Endothelial cell of umbilical vein (primary cell): ENCODE results near the gene COL26A1. TPM values are rescaled to one million over a fixed set of nuclear protein-coding genes. Genes with fewer than 3 reads are reported as not detected.

Source experiments
- BruUV-seq: library from RNA; stranded (reverse); fragments of 400-500 nt; replicated peaks from 2 replicates; lab custom pipeline; 2021; lab: Mats Ljungman, UMichigan
- CTCF ChIA-PET: fragments of 300-600, 350-600 bp; sonication (Branson Sonifier 250); formaldehyde crosslinking; loops from one replicate; lab custom pipeline; 2021; ENCODE audit warnings: antibody characterized with exemption, inconsistent platforms; lab: Charles Lee
- POLR2A ChIA-PET: fragments of 300-600, 350-600 bp; sonication (Branson Sonifier 250); formaldehyde crosslinking; loops from one replicate; lab custom pipeline; 2021; ENCODE audit warnings: antibody characterized with exemption, inconsistent platforms; lab: Charles Lee
- DNase-seq: peaks from one replicate; pipeline ENCODE4 v3.0.0-alpha.2; 2011; ENCODE audit warnings: low read depth, low spot score
- FAIRE-seq: peaks from 2 replicates; lab custom pipeline; 2011; peaks lifted over from hg19 to GRCh38; lab: Jason Lieb, UNC
- H2AFZ ChIP-seq: 2 replicates; pipeline ENCODE4 v1.6.0; 2012; ENCODE audit warnings: low read depth, low read length, control low read depth, inconsistent platforms
- H3K27ac ChIP-seq: 2 replicates; pipeline ENCODE4 v1.5.1; 2011; ENCODE audit warnings: low read depth, mild to moderate bottlenecking, control low read depth, low read length, moderate library complexity; ENCODE audit not compliant: insufficient read depth
- H3K27me3 ChIP-seq, 2 experiments: 2 replicates each; pipeline versions ENCODE4 v1.6.0 to v1.6.1; 2011; ENCODE audit warnings: low read length in 2 of 2, mixed read lengths in 1 of 2; ENCODE audit not compliant: control insufficient read depth in 2 of 2, insufficient read depth in 2 of 2
- H3K36me3 ChIP-seq, 2 experiments: 2 replicates in 1 of 2; 3 replicates in 1 of 2; pipeline ENCODE4 v1.5.1; 2011; ENCODE audit warnings: low read length in 2 of 2, mild to moderate bottlenecking in 1 of 2, moderate library complexity in 1 of 2; ENCODE audit not compliant: control insufficient read depth in 2 of 2, insufficient read depth in 2 of 2; ENCODE audit errors: extremely low read depth in 1 of 2
- H3K4me1 ChIP-seq: 3 replicates; pipeline ENCODE4 v1.5.1; 2011; ENCODE audit warnings: mild to moderate bottlenecking, low read length; ENCODE audit not compliant: control insufficient read depth, insufficient read depth; ENCODE audit errors: extremely low read depth
- H3K4me2 ChIP-seq: 2 replicates; pipeline ENCODE4 v1.6.1; 2011; ENCODE audit warnings: low read length, control low read depth, mixed read lengths; ENCODE audit not compliant: insufficient read depth
- H3K4me3 ChIP-seq, 3 experiments: fragments of 200-600 bp in 1 of 3; sonication (generic), shearing (Covaris generic) in 1 of 3; replicated peaks in 1 of 3; 2 replicates each; pipeline ENCODE4 v1.5.1; 2011 to 2016; ENCODE audit warnings: control low read depth in 3 of 3, low read length in 3 of 3, mild to moderate bottlenecking in 2 of 3, inconsistent platforms in 1 of 3, low read depth in 1 of 3, moderate library complexity in 1 of 3; ENCODE audit not compliant: insufficient read depth in 1 of 3
- H3K79me2 ChIP-seq: 2 replicates; pipeline ENCODE4 v1.6.0; 2012; ENCODE audit warnings: low read length, inconsistent platforms; ENCODE audit not compliant: control insufficient read depth, insufficient read depth
- H3K9ac ChIP-seq: replicated peaks from 2 replicates; pipeline ENCODE3; 2011; ENCODE audit warnings: low read length, control low read depth; ENCODE audit not compliant: insufficient read depth; ENCODE audit errors: extremely low read depth
- H3K9me1 ChIP-seq: replicated peaks from 3 replicates; pipeline ENCODE4 v1.6.0; 2011; ENCODE audit warnings: mild to moderate bottlenecking, low read length; ENCODE audit not compliant: control insufficient read depth, insufficient read depth; ENCODE audit errors: extremely low read depth
- H3K9me3 ChIP-seq: replicated peaks from 2 replicates; pipeline ENCODE4 v1.5.1; 2012; ENCODE audit warnings: low read length, inconsistent platforms; ENCODE audit not compliant: control insufficient read depth, insufficient read depth
- H4K20me1 ChIP-seq: replicated peaks from 2 replicates; pipeline ENCODE3; 2011; ENCODE audit warnings: mild to moderate bottlenecking, low read length; ENCODE audit not compliant: control insufficient read depth, insufficient read depth; ENCODE audit errors: extremely low read depth
- EZH2 ChIP-seq: IDR thresholded peaks from 2 replicates; pipeline ENCODE4 v1.6.1; 2012; ENCODE audit warnings: borderline replicate concordance, low read depth, mild to moderate bottlenecking, moderate library complexity, low read length, inconsistent platforms; ENCODE audit not compliant: severe bottlenecking
- FOS ChIP-seq: IDR thresholded peaks from 2 replicates; pipeline ENCODE4 v1.6.1; 2011; ENCODE audit warnings: mild to moderate bottlenecking, low read length, moderate library complexity, borderline replicate concordance; ENCODE audit not compliant: insufficient read depth
- GATA2 ChIP-seq: IDR thresholded peaks from 2 replicates; pipeline ENCODE4 v1.7.0; 2011; ENCODE audit warnings: low read depth, mild to moderate bottlenecking, moderate library complexity, mixed read lengths, low read length; ENCODE audit not compliant: insufficient read length, insufficient read depth
- JUN ChIP-seq: IDR thresholded peaks from 2 replicates; pipeline ENCODE4 v1.6.1; 2011; ENCODE audit warnings: borderline replicate concordance, low read depth; ENCODE audit not compliant: insufficient read length, insufficient read depth
- MYC ChIP-seq: IDR thresholded peaks from one replicate; pipeline ENCODE4 v1.6.1; 2011; ENCODE audit warnings: mild to moderate bottlenecking, low read depth, low read length
- POLR2A ChIP-seq: IDR thresholded peaks from 2 replicates; pipeline ENCODE4 v1.6.1; 2012; ENCODE audit warnings: low read depth, mild to moderate bottlenecking, control low read depth, low read length
- POLR2AphosphoS5 ChIP-seq: IDR thresholded peaks from 2 replicates; pipeline ENCODE4 v1.6.1; 2012; ENCODE audit warnings: low read depth, mild to moderate bottlenecking, control low read depth, low read length, moderate library complexity; ENCODE audit not compliant: insufficient read depth
- dilution Hi-C: fragments of 300-500 bp; cut with MboI; formaldehyde crosslinking; loops from one replicate; pipeline ENCODE4 v1.15.0; 2019; ENCODE audit warnings: low sequenced_read_pairs; ENCODE audit not compliant: extremely low pct_ligation_motif_present
- intact Hi-C: fragments of 100-400 bp; cut with micrococcal nuclease; formaldehyde crosslinking; loops from one replicate; pipeline ENCODE4 v1.10.0; 2022
- polyA plus RNA-seq, 4 experiments: library from polyadenylated mRNA; depleted of rRNA in 3 of 4; stranded (reverse) in 3 of 4; unstranded in 1 of 4; fragments of >200 nt; gene quantifications; 2 replicates each; pipeline versions ENCODE4 v1.2.1 to v1.2.3, GENCODE V29; 2011 to 2012; ENCODE audit warnings: missing spikeins in 1 of 4
- total RNA-seq: library from RNA; stranded (reverse); gene quantifications from 2 replicates; pipeline ENCODE4 v1.2.3, GENCODE V29; 2021
- TF ChIP-seq, protein P1 (sequence below): IDR thresholded peaks from 2 replicates; pipeline ENCODE4 v1.6.1; 2011; ENCODE audit not compliant: insufficient read depth, insufficient read length
- TF ChIP-seq, protein P2 (sequence below), 2 donors: IDR thresholded peaks; 1 replicate in 1 of 2; 2 replicates in 1 of 2; pipeline ENCODE4 v1.5.1; 2011; ENCODE audit warnings: low read length in 2 of 2, mild to moderate bottlenecking in 2 of 2, moderate library complexity in 2 of 2, control low read depth in 1 of 2, inconsistent platforms in 1 of 2, low read depth in 1 of 2; ENCODE audit not compliant: insufficient read depth in 1 of 2; ENCODE audit errors: extremely low read depth in 1 of 2

Gene COL26A1
- total and polyA plus RNA-seq, 2 donors (not counting 3 experiments of a cell fraction or from before 2014, with no cell fraction given) = not detected

DNA sequence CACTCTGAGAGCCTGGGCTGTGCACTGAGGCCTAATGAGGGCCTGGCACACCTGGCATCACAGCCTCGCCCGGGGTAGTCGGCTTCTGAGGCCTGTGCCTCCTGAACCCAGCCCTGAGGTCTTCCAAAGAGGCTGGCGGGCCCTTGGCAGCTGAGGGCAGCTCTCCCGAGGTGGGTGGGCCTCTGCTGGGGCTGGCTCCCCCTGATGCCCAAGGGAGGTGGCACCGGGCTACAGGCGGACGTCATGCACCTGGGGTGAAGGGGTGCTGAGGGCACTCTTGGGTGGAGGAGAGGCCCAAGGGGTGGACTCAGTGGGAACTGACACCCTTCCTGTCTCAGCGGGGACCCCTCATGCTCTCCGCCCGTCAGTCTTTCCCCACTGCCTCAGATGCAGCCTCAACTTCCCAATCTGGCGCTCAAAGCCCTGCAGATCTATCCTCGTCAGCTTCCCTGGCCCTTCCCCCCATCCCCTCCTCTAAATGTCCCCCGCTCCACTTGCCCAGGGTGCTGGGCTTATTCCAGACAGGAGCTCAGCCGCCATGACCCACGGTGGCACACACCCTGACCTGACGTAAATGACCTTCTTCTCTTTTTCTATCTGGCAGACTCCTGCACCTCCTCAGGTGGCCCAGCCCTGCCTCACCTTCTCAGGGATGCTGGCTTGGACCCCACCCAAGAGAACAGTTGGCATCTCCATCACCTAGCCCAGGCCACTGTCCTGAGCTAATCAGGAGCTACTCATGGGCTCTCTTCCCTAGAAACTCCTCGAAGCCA is 228.2 kb downstream of the COL26A1 start:
- no peaks in the 10 kb centered on the region for H3K4me1 ChIP-seq
- peaks cover 0 to 3% of the 10 kb centered on the region in 2 experiments for H3K27me3 ChIP-seq
- no peak overlapping the region for H2AFZ ChIP-seq
- POLR2A ChIA-PET = no interaction called here
- no peak overlapping the region for H3K27ac ChIP-seq
- no peaks in the 10 kb centered on the region for H3K9me3 ChIP-seq
- dilution Hi-C loops (no loop called here), intact Hi-C loops (no loop called here)
- no peak overlapping the region for H3K4me2 ChIP-seq
- no peaks in the 10 kb centered on the region for H4K20me1 ChIP-seq
- FAIRE-seq (no peak), DNase-seq (no peak)
- H3K9me1 ChIP-seq = no peaks in the 10 kb centered on the region
- H3K9ac ChIP-seq = no peak overlapping the region
- CTCF ChIA-PET = interaction anchor here (0.8 kb wide), 2 partner anchors 12 to 48 kb away, joined by 3 read pairs; no protein-coding TSS in a partner anchor
- no peaks in the 10 kb centered on the region for H3K79me2 ChIP-seq
- H3K36me3 ChIP-seq = no peaks in the 10 kb centered on the region
- BruUV-seq = no TSS peak
- H3K4me3 ChIP-seq = no peak overlapping the region
- TF ChIP-seq JUN (no peak), MYC (no peak), POLR2A (no peak), EZH2 (no peak), POLR2AphosphoS5 (no peak), GATA2 (no peak), FOS (no peak)
- TF ChIP-seq, protein P1, sequence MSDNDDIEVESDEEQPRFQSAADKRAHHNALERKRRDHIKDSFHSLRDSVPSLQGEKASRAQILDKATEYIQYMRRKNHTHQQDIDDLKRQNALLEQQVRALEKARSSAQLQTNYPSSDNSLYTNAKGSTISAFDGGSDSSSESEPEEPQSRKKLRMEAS = no peak
- TF ChIP-seq, protein P2, sequence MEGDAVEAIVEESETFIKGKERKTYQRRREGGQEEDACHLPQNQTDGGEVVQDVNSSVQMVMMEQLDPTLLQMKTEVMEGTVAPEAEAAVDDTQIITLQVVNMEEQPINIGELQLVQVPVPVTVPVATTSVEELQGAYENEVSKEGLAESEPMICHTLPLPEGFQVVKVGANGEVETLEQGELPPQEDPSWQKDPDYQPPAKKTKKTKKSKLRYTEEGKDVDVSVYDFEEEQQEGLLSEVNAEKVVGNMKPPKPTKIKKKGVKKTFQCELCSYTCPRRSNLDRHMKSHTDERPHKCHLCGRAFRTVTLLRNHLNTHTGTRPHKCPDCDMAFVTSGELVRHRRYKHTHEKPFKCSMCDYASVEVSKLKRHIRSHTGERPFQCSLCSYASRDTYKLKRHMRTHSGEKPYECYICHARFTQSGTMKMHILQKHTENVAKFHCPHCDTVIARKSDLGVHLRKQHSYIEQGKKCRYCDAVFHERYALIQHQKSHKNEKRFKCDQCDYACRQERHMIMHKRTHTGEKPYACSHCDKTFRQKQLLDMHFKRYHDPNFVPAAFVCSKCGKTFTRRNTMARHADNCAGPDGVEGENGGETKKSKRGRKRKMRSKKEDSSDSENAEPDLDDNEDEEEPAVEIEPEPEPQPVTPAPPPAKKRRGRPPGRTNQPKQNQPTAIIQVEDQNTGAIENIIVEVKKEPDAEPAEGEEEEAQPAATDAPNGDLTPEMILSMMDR (IDR thresholded peaks at IDR 0.05; ENCODE audit: extremely low read depth in 1 of 2, insufficient read depth in 1 of 2, low read depth in 1 of 2, low read length in 2 of 2) = no peak
